GM10266 (cell line): ENCODE data around the gene LYPD6B.
"Not testable (repeated sequence)": the region's sequence is repeated elsewhere in the genome, so short reads cannot be mapped to it uniquely, and the experiment has no call there.

Experiments used
- DNase-seq: peaks from one replicate; pipeline ENCODE4 v3.0.0; 2012; ENCODE audit errors: extremely low spot score
- CTCF ChIP-seq: IDR thresholded peaks from 2 replicates; pipeline ENCODE4 v1.5.1; 2012; ENCODE audit warnings: mild to moderate bottlenecking, low read depth; ENCODE audit not compliant: control insufficient read depth, insufficient read depth; ENCODE audit errors: missing control alignments

The LYPD6B gene

GRCh38 chr2:149246186-149246585, 207.7 kb downstream of the LYPD6B start:
- no peak for TF ChIP-seq CTCF
- DNase-seq: no peak

- not testable (repeated sequence) for DNase-seq
Observed at GRCh38 chr2:149251436-149251835, 212.9 kb downstream of the LYPD6B start.

GRCh38 chr2:149256877-149257276, 218.4 kb downstream of the LYPD6B start:
- DNase-seq: not testable (repeated sequence)

GRCh38 chr2:149258531-149258930, 220.0 kb downstream of the LYPD6B start:
- no peak for TF ChIP-seq CTCF
- no peak for DNase-seq

GRCh38 chr2:149259136-149259535, 220.6 kb downstream of the LYPD6B start:
- no peak for DNase-seq
- TF ChIP-seq CTCF: no peak

GRCh38 chr2:149261692-149262091, 223.2 kb downstream of the LYPD6B start:
- no peak for TF ChIP-seq CTCF
- no peak for DNase-seq
